ENCODE data around the gene KLK8.
"Not testable (repeated sequence)": the region's sequence is repeated elsewhere in the genome, so short reads cannot be mapped to it uniquely, and the experiment has no call there.

Gene KLK8

DNA sequence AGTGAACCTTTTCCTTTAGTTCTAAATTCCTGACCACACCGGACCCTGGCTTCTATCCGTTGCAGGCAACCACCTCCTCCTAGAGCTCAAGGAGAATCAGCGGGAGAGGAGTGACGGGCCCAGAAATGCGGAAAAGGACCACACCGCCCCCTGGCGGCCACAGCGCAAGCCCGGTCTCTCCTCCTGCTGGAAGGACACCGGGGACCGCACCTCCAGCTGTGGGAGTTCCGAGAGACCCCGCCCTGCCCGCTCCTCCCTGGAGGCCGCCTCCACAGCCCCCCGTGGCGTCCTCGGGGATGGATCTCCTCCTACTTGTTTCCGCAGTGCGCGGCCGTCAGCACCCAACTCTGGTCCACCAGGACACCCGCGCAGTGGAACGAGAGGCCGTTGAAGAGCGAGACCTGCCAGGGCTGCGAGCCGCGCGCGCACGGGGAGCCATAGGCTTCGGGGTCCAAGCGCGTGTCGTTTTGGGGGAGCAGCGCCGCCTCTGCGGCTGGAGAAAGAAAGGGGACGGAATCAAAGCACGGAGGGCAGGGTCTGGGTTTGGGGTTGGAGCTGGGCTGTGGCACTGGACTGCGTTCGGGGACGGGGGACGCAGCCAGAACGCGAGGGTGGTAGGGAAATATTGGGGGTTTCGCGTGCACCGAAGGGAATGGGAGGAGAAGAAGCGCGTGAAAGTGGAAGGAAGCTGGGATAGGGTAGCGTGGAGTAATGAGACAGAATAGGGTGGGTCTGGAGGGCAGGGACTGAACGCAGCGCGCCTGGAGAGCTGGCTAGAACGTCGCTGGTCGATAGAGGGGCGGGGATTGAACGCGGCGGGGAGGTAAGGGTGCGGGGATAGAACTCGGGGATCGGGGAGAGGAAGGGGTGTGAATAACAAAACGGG, 15.6 kb upstream of the KLK8 start:
- DNase-seq = peak; percentile 17

DNA sequence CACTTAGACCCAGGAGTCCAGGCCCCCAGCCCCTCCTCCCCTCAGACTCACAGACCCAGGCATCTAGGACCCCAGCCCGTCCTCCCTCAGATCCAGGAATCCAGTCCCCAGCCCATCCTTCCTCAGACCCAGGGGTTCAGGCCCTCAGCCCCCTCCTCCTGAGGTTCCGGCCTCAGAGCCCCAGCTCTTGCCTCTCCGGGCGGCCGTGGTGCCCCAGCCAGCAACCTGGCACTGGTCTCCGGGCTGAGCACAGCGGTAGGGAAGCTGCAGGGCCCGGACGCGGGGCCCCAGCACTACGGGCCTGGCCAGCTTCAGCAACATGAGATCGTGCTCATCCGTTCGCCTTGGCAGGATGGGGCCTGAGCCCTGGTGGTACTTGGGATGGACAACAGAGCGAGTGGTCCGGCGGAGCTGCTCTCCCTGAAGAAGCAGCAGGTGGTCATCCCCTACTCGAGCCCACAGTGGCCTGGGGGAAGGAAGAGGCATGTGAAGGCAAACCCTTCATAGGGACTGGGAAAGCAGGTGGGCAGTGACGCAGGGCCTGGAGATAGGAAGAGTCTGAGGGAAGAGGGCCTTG, 14.4 kb upstream of the KLK8 start:
- no peak for DNase-seq

GRCh38 chr19:51014242-51014641, 12.8 kb upstream of the KLK8 start:
- no peak for DNase-seq

DNA sequence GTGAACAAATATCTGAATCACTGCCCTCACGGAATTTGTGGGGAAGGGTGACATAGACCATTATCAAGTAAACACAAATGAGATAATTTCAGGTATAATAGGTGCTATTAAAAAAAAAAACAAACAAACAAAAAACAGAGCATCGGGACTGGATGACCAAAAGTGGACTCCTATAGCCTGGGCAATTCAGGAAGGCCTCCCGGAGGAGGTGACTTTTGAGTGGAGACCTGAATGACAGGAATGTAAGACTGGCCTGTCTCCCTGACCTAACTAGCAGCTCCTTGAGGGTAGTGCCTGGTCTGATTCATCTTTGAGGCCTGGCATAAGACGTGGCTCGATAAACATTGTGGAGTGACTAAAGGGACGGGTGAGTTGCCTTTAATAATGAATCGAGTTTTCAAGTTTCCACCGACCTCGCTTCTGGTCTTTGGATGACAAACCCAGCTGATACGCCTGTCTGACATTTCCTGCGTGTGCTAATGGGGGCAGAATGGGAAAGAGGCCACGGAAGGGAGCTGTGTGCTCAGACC, 11.3 kb upstream of the KLK8 start:
- DNase-seq = no peak

DNA sequence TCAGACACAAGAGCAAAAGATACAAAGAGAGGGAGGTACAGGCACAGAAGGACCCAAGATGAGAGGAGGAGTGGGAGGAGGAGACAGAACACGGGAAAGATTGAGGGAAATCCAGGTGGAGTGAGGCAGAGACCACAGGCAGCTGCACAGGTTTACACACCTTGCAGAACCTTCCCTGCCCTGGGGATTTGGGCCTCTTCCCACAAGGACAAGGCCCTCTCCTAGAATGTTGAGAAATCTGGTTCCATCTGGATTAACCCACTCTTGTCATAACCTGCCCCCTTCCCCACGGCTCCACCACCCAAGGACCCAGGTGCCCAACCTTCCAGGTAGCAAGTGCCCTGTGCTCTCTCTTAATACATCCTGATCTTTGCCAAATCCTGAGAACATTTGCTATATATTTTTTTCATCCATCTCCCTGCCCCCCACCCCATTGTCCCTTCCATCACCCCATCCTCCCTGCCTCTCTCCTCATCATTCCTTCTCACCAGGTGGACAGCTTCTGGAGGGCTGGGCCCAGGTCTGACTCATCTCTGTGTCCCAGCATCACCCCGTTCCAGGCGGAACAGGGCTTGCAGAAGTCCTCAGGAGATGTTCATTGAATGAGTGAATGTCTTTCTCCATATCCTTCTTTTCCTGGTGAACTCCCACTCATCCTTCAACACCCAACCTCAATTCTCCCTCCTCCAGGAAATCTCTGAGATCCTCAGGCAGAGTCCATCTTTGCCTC, 8.8 kb upstream of the KLK8 start:
- no peak for DNase-seq

- no peak for DNase-seq
Measured at GRCh38 chr19:51009061-51009891, 7.9 kb upstream of the KLK8 start.

GRCh38 chr19:51007488-51007887, 6.1 kb upstream of the KLK8 start:
- no peak for DNase-seq

GRCh38 chr19:51006406-51006805, 5.0 kb upstream of the KLK8 start:
- no peak for DNase-seq

- DNase-seq = no peak
Measured at GRCh38 chr19:51005248-51005647, 3.8 kb upstream of the KLK8 start.

DNA sequence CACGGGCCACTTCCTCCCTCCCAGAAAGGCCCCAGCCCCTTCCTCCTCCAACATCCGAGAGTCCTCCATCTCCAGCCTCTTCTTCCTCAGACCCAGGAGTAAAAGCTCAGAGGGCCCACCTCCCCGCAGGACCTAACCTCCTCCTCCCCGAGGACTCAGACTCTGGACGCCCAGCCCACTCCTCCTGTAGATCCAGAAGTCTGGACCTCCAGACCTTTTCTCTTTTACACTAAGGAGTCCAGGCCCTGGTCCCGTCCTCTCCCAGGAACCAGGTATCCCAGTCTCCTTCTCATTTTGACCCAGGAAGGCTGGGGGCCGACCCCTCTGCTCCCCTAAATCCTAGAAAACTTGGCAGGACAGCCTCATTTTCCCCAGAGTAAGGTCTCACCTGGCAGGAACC, 1.9 kb upstream of the KLK8 start:
- no peak for DNase-seq

DNA sequence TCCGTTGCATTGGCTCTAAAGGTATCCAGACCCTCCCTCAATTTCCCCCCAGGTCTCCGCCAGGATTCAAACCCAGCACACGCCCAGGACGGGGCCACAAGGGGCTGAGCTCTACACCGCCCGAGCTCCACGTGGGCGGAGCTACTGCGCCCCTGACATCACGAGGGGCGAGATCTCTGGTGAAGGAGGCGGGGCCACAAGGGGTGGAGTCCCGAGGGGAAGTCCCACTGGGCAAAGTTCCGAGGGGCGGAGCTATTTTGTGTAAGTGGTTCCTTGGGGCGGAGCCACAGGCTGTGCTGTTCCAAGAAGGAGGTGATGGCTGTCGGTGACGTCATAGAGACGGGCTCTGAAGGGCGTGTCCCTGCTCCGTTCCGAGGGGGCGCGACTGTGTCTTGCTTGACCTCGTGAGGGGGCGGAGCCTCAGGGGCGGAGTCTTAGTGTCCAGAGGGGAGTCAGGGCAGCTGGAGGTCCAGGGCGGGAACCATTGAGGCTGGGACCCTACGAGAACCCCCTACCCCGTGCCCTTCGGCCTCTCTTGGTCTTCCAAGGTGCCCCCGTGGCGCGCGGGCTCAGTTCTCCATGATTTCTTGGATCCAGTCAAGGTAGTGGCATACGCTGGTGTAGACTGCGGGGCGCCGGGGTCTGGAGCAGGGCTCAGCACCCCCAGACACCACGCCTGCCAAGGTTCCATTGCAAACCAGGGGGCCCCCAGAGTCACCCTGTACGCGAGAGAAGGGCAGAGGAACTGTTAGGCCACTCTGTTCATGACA, 1.3 kb upstream of the KLK8 start:
- no peak for DNase-seq

- DNase-seq = no peak
Measured at GRCh38 chr19:51002089-51002532, 707 bp upstream of the KLK8 start.

GRCh38 chr19:51000981-51001380, 423 bp downstream of the KLK8 start:
- no peak for DNase-seq

- DNase-seq = no peak
Measured at GRCh38 chr19:51000426-51000825, 978 bp downstream of the KLK8 start.

- DNase-seq = no peak
Measured at GRCh38 chr19:50998686-50999085, 2.7 kb downstream of the KLK8 start.

DNA sequence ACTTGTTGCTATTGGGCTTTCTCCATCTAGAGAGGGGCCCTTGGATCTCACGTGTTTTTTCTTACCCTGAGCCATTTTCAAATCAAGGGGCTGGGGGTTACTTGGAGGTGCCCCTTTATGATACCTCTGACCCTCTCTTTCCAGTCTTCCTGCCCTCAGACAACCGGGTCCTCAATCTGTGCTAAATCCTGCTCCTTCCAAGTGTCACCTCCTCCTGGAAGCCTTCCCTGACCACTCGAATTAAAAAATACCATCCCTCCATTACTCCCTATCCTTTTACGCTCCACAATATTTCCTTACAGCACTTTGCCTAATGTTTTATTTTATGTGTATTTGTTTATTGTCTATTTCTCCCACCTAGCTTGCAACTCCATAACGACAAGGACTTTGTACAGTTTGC, 3.3 kb downstream of the KLK8 start:
- DNase-seq = no peak

GRCh38 chr19:50994129-50994528, 7.3 kb downstream of the KLK8 start:
- DNase-seq = no peak

GRCh38 chr19:50992666-50993035, 8.8 kb downstream of the KLK8 start:
- DNase-seq = no peak

DNA sequence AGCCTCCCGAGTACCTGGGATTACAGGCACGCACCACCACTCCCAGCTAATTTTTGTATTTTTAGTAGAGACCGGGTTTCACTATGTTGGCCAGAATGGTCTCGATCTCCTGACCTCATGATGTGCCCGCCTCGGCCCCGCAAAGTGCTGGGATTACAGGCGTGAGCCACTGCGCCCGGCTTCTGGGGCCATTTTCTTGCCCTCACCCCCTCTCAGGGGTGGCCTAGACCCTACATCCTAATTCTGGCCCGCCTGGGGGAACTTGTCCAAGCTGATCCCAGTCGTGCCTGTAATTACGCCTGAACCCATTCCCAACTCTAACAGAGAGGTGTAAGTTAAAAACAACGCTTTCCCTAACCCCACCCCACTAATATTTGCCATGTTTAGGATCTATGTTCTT, 17.0 kb downstream of the KLK8 start:
- DNase-seq = not testable (repeated sequence)

DNA sequence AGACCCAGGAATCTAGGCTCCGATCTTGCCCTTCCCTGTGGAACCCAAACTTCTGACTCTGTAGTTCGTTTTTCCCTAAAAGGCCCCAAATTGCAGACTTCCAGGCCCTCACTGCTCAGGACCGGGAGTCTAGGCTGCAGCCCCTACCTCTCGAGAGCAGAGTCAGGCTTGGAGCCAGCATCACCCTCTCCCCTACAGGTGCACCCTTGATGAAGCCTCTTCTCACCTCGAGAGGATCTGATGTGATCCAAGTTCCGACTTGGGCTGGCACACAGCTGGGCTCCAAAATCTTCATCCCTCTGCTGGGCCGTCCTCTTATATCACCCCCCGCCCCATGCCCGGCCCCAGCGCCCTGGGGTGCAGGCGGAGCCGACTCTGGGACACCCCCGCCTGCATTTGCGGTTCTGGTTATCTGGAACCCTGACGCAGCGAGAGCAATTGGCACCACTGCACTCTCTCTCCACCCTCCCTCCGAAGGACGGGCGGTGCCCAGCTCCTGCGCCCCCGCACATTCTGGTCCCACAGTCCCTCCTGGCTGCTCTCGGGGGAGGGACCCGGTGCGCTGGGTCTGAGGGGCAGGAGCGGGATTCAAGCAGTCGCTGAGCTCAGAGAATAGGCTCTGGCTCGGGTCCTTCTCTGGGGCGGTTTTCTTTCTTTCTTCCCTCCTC, 17.6 kb downstream of the KLK8 start, which contains the start of gene KLK7:
KLK7 (minus strand) TSS at position 293 of the 668 bp plus-strand sequence. CDS start 1,518 bp downstream, outside the sequence.
- no peak for DNase-seq

- DNase-seq = no peak
Measured at GRCh38 chr19:50982186-50982585, 19.2 kb downstream of the KLK8 start.
